Uterus (tissue), 2 donors: ENCODE measurements around the gene NUDT5.

Source experiments
- CTCF ChIP-seq, 4 experiments: fragments of 200-600 bp in 2 of 4; fragments of 450-650 bp in 2 of 4; sonication (generic) in 2 of 4; IDR thresholded peaks; one replicate each; pipeline ENCODE4 v1.5.1; 2016 to 2019; ENCODE audit warnings: antibody characterized with exemption in 4 of 4, mild to moderate bottlenecking in 2 of 4, moderate library complexity in 1 of 4
- POLR2A ChIP-seq, 2 donors: fragments of 450-650 bp; IDR thresholded peaks; one replicate each; pipeline ENCODE4 v1.6.1; 2016; ENCODE audit warnings: antibody characterized with exemption in 2 of 2, mild to moderate bottlenecking in 1 of 2, moderate library complexity in 1 of 2

- no peak for TF ChIP-seq CTCF (IDR thresholded peaks at IDR 0.05)
- no peak for TF ChIP-seq POLR2A (IDR thresholded peaks at IDR 0.05)
Observed at GRCh38 chr10:12228851-12229250, 33.2 kb upstream of the NUDT5 start.
